Stimulated activated CD4-positive, alpha-beta T cell treated with anti-CD3 and anti-CD28 coated beads, Interleukin-4, amount 100 ng/mL, for 48 hours (primary cell): ENCODE data around the gene NAE1.
"Not testable (repeated sequence)": the region's sequence is repeated elsewhere in the genome, so short reads cannot be mapped to it uniquely, and the experiment has no call there.

Source experiments
- DNase-seq, 2 donors: peaks; one replicate each; pipeline ENCODE4 v3.0.0-alpha.2; 2020; ENCODE audit warnings: low read depth in 2 of 2

The NAE1 gene

DNA sequence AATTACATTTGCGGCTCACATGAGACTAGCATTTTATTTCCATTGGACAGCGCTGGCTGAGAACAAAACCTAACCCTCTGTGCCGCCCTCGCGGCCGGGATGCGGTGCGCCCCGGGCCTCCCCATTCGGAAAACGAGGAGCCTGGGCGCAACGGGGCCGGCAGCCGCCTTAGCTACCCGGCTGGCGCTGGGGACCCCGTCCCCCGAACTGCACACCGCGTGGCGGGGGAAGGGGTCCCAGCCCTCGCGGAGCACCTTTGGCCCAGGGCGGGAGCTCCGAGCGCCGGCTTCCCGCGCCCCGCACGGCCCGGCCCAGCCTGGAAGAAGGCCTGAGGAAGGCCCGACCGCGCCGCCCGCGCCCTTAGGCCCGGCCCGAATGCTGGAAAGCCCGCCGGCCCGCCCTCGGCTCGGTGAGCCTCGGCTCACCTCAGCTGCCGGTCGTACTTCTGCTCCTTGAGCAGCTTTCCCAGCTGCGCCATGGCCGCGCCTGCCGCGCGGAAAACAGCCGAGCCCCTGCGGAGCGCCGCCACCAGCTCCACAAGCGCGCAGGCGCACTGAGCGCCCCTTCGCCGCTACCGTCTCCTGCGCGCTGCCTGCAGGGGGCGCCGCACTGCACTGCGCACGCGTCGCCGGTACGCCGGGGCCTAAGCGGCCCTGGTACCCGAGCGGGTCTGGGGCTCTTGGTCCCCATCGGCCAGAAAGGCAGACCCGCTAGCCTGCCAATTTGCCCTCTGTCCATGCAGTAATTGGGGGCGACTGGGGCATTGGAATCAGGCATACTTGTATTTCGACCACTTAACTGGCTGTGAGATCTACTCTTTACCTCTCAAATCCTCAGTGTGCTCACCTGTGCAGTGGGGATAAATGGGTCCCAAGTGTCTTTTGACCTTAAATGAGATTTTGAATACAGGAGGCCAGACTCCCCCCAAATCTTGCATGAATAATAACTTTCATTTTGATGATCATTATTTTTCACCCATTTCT is at the start of gene NAE1:
Gene NAE1, minus strand, starts transcription at position 555 of the 983 bp plus-strand sequence. Its CDS starts 77 bp downstream, at position 478.
- peak; percentile 84 to 87 for DNase-seq

DNA sequence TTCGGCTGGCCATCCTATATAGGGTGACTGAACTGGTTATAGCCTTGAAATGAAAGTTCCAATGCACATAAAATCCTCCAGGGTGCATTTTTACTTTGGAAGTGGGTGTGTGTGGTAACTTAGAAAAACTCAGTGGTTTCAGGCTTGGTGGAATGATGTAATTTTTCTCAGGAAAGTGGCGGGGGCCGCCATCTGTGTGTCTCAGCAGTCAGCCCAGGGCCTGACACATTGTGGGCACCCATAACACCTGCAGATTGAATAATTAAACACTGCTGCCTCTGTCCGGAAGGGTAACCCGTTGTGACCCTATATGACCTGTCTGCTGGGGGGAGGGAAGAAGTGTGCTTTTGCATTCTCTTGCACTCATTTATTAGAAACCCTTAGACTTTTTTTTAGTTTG is 47.3 kb upstream of the NAE1 start:
- peak; percentile 63 to 74 for DNase-seq

GRCh38 chr16:66874079-66874775 is 43.5 kb upstream of the NAE1 start:
- no peak for DNase-seq

DNA sequence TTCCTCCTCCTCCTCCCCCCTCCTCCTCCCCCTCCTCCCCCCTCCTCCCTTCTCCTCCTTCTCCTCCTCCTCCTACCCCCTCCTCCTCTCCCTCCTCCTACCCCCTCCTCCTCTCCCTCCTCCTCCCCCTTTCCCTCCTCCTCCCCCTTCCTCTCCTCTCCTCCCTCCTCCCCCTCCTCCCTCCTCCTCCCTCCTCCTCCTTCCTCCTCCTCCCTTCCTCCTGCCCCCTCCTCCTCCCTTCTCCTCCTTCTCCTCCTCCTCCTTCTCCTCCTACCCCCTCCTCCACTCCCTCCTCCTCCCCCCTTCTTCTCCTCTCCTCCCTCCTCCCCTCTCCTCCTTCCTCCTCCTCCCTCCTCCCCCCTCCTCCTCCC is 42.9 kb upstream of the NAE1 start:
- no peak for DNase-seq

DNA sequence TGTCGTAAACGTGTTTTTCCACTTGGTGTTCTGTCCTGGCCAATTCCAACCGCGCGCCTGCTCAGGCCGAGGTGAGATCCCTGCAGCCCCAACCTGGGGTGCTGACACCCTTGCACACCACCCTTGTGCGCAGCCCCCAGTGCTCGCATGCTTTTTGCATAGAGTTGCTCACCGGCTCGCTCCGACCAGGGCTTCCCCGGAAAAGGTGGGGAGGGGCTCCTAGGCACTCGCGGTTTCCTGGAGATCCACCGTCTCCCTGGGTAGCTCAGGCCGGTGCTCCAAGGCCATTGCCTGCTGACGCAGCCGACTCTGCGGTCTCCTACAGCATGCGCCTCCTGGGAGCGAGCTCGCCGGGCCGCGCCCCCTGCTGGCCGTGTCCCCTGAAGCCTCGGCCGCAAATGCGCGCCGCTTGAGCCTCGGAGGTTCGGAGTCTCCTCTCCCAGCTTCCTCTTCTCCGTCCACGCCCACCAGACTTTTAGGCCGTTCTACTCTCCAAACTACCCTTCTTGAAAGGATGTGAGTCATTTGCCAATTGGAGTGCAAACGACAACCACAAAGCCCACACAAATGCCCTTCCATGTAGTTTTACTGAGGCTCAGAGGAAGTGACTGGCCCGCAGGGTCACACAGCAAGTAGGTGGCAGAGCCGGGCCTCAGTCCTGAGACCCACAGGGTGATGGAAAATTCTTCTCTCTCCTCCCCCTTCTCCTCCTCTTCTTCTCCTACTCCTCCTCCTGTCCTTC is 42.3 kb upstream of the NAE1 start:
- DNase-seq: peak; percentile 91 to 92

DNA sequence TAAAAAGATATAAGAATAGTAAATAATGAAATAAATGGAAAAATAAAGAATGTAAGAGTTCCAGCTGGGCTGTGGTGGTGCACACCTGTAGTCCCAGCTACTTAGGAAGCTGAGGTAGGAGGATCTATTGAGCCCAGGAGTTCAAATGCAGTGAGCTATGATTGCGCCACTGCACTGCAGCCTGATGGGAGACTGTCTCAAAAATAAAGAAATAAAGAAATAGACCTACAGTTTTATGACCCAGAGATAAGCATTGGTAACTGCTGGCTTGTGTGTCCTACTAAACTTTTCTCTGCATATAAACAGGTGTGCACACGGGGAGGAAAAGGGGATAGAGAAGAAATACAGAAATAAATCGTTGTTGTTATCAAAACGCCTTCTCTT is 41.8 kb upstream of the NAE1 start:
- DNase-seq: no peak

DNA sequence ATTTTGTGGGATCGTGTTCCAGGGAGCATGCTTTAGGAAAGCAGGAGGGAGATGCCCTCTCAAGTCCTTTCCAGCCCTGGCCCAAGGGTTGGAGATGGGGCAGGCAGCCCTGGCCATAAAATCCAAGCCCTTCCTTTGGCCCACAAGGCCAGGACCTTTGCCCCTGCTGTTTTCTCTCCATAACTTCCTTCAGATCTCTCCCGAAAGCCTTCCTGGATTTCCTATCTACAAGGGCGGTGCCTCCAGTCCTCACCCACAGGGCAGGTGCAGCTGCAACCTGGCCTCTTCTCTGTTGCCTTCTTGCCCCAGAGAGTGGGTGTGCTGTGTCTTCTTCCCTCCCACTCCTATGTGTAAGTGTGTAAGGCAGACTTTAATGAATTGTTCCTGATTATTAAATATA is 41.1 kb upstream of the NAE1 start:
- no peak for DNase-seq

- not testable (repeated sequence) for DNase-seq
These were observed 40.6 kb upstream of the NAE1 start for GRCh38 chr16:66871363-66871762.

DNA sequence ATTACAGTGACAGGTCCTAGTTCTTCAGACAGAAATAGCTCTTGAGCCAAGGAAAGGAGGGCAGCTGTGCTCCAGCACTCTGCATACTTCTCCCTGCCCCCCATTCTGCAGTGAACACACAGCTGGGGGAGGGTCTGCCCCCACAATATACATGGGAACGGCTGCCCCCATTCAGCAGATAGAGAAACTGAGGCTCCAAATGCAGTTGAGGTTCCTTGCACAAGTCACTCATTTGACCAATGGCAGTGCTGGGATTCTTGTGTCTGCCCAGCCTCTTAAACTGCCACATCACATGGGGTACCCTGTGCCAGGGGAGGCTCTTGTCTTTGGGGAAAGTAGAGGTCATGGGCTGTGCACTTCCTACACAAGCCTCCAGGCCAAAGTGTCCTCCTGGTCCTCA is 38.6 kb upstream of the NAE1 start:
- no peak for DNase-seq

DNA sequence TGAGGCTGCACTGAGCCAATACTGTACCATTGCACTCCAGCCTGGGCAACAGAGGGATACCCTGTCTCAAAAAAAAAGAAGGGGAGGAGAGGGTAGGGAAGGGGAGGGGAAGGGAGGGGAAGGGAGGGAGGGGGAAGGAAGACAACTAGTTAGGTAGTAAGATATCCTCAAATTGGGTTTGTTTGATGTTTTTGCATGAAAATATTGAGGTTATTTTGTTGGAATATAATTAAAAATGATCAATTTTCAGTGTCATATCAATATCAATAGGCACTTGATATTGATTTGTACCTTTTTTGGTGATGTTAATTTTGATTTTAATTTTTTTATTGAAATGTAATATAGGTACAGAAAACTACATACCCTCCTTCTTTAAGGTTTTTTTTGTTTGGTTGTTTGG is 32.9 kb upstream of the NAE1 start:
- DNase-seq: no peak

- no peak for DNase-seq
These were observed 31.3 kb upstream of the NAE1 start for GRCh38 chr16:66862023-66862520.

DNA sequence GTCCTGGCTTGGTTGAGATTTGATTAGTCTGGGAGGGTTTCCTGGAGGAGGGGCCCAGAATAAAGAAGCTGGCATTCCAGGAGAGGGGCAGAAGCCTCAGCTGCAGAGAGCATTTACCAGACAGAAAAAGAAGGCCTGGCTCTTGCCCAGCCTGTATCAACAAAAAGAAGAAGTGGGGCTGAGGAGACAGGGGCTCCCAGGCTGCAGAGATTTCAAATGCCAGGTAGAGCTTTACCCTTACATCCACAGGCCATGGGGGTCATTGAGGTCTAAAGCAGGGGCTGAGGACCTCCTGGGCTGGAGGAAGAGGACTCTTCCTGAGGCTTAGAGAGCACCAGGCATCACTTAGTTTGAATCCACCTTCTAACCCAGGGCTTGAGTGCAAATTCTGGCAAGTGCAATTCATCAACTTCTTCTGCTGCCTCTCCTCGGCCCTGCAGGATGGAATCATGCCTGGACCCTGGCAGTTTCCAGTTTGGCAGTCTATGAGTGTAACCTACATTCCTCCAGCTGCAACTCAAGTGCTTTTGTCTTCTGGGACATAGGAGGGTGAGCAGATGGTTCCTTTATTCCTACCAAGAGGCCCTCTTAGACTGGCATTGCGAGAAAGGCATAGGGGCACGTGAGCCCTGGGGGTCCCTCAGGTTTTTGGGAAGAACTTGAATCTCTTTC is 28.8 kb upstream of the NAE1 start:
- DNase-seq: no peak

- no peak for DNase-seq
These were observed 28.1 kb upstream of the NAE1 start for GRCh38 chr16:66858740-66859396.

- DNase-seq: no peak
These were observed 26.7 kb upstream of the NAE1 start for GRCh38 chr16:66857437-66857836.

DNA sequence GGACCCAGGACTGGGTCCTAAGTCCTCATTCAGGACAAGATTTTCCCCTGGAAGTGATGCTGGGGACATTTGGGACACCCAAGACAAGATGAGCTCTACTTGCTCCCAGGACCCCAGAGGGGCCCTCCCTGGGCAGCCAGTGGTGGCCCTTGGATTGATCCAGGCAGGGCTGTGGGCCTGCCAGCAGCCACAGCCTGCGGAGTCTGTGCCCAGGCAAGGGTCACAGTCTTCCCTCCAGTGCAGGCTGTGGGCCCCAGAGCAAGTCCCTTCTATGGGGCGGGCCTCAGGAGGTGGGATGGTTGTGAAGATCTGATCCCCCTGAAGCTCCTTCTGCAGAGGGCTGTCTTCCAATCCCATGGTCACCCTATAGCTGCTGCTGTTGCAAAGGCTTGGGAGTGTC is 26.0 kb upstream of the NAE1 start:
- no peak for DNase-seq

DNA sequence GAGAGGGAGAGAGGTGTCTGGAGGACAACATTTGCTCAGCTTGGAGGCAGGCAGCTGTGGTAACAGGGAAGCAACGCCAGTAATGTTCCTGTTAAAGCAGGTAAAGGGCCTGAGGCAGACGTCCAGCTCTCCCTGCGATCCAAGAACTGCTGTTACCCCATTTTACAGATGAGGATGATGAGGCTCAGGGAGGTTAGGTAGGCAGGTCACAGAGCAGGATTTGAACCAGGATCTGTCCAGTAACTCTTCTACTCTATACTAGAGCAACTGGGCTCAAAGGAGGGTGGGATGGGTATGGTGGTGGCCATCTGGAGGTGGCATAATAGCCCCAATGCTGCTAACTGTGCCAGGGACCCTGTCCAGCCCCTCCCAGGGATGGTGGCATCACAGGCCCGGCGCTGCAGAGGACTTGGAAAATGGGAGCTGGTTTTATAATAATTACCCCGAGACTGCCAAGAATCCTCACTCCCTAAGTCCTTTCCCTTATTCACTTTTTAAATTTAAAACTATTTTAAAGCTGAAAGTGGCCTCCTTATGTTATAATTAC is 25.5 kb upstream of the NAE1 start:
- DNase-seq: no peak

GRCh38 chr16:66853261-66854139 is 22.7 kb upstream of the NAE1 start:
- DNase-seq: no peak

DNA sequence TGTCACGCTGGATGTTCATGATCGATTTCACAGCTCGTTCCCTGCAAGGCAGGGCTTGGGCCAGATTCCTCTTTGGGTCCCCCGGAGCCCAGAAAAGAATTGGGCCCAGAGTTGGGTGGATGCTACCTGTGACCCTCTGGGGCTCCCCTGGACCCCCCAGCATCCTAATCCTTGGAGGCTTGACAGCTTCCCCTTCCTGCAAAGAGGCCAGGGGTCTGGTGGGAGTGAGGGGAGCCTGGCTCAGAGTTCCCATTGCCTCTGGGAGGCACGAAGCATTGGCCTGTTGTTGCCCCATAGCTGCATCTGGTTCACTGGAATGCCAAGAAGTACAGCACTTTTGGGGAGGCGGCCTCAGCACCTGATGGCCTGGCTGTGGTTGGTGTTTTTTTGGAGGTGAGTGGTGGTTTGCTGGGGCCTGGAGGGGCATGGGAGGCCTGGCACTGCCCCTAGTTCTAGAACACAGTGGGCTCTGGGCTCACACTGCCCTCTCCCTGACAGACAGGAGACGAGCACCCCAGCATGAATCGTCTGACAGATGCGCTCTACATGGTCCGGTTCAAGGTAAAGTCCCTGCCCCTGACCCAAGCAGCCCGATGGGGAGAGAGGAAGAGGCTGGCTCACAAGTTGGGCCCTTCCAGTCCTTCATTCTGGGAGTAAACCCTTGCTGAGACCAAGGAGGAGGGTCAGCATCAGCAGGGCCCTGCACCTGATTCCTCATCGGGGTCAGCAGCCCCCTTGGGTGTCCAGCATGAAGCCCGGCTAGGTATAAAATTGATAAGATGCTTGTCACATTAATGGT is 20.6 kb upstream of the NAE1 start:
- no peak for DNase-seq
